Uterus (tissue), 2 donors: ENCODE measurements around the gene ZSWIM8.

Experiments used
- CTCF ChIP-seq, 4 experiments: fragments of 200-600 bp in 2 of 4; fragments of 450-650 bp in 2 of 4; sonication (generic) in 2 of 4; IDR thresholded peaks; one replicate each; pipeline ENCODE4 v1.5.1; 2016 to 2019; ENCODE audit warnings: antibody characterized with exemption in 4 of 4, mild to moderate bottlenecking in 2 of 4, moderate library complexity in 1 of 4
- POLR2A ChIP-seq, 2 donors: fragments of 450-650 bp; IDR thresholded peaks; one replicate each; pipeline ENCODE4 v1.6.1; 2016; ENCODE audit warnings: antibody characterized with exemption in 2 of 2, mild to moderate bottlenecking in 1 of 2, moderate library complexity in 1 of 2

- TF ChIP-seq POLR2A (IDR thresholded peaks at IDR 0.05) (no peak), CTCF (IDR thresholded peaks at IDR 0.05) (no peak)
These were observed 32.4 kb downstream of the ZSWIM8 start for GRCh38 chr10:73817826-73818225.
